ENCODE results near the gene MSH4.
"Not testable (repeated sequence)": the region's sequence is repeated elsewhere in the genome, so short reads cannot be mapped to it uniquely, and the experiment has no call there.

The MSH4 gene

DNA sequence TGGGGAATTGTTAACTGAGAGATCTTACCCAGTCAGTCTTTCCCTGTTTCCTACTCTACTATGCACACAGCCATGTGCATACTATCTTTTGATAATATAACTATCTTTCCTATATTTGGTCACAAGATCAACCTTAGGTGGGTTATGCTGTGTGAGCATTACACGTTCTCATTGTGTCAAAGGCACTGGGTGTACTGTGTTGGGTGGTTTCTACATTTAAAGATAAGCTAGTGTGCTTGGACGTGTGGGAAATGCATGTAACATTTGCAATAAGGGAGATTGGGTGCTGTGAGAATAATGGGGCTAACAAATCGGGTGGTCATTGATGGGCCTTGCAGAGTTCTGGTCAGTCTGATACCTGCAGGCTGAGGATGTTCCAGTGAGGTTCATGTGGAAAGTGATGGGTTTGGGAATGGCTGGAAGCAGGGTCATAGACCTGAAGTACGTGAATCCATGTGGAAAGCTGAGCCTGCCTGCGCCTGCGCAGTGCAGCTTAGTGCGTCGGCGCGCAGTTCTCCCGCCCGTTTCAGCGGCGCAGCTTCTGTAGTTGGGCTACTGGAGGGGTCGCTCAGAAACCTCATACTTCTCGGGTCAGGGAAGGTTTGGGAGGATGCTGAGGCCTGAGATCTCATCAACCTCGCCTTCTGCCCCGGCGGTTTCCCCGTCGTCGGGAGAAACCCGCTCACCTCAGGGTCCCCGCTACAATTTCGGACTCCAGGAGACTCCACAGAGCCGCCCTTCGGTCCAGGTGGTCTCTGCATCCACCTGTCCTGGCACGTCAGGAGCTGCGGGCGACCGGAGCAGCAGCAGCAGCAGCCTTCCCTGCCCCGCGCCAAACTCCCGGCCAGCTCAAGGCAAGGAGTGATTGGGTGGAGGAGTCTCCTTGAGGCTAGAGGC is at the start of gene MSH4:
Gene MSH4 (plus strand): TSS at position 507 of the 897 bp plus-strand sequence. CDS start 104 bp downstream, at position 611.
- Histone ChIP-seq H3K27me3 (ENCODE audit: control insufficient read depth, insufficient read depth, low read length) (no peaks in the 10 kb centered on the region), H3K4me1 (ENCODE audit: control insufficient read depth, insufficient read depth, low read length) (no peaks in the 10 kb centered on the region), H3K9ac (ENCODE audit: low read length) (no peak within 1 kb of the TSS), H3K27ac (ENCODE audit: low read depth, low read length) (no peak within 1 kb of the TSS), H3K9me3 (ENCODE audit: control insufficient read depth, insufficient read depth, low read depth, low read length) (no peaks in the 10 kb centered on the region), H3K4me3 (ENCODE audit: low read depth, low read length) (no peak within 1 kb of the TSS), H3K36me3 (ENCODE audit: control insufficient read depth, insufficient read depth, low read length) (peaks cover 68% of the 10 kb centered on the region)

DNA sequence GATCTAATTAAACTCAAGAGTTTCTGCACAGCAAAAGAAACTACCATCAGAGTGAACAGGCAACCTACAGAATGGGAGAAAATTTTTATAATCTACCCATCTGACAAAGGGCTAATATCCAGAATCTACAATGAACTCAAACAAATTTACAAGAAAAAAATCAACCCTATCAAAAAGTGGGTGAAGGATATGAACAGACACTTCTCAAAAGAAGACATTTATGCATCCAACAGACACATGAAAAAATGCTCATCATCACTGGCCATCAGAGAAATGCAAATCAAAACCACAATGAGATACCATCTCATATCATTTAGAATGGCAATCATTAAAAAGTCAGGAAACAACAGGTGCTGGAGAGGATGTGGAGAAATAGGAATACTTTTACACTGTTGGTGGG is 39.5 kb upstream of the MSH4 start:
- not testable (repeated sequence) for H3K9ac ChIP-seq (ENCODE audit: low read length); H3K27ac ChIP-seq (ENCODE audit: low read depth, low read length); H3K4me1 ChIP-seq (ENCODE audit: control insufficient read depth, insufficient read depth, low read length); H3K27me3 ChIP-seq (ENCODE audit: control insufficient read depth, insufficient read depth, low read length); H3K4me3 ChIP-seq (ENCODE audit: low read depth, low read length)
- peaks cover 20% of the 10 kb centered on the region for H3K9me3 ChIP-seq (ENCODE audit: control insufficient read depth, insufficient read depth, low read depth, low read length)
- peaks cover 42% of the 10 kb centered on the region for H3K36me3 ChIP-seq (ENCODE audit: control insufficient read depth, insufficient read depth, low read length)

DNA sequence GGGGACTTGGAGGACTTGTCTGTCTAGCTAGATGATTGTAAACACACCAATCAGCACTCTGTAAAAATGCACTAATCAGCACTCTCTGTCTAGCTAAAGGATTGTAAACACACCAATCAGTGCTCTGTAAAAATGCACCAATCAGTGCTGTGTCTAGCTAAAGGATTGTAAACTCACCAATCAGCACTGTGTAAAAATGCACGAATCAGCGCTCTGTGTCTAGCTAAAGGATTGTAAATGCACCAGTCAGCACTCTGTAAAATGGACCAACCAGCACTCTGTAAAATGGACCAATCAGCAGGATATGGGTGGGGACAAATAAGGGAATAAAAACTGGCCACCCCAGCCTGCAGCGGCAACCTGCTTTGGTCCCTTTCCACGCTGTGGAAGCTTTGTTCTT is 38.1 kb upstream of the MSH4 start:
- H3K36me3 ChIP-seq (ENCODE audit: control insufficient read depth, insufficient read depth, low read length) = peaks cover 30% of the 10 kb centered on the region
- not testable (repeated sequence) for H3K27me3 ChIP-seq (ENCODE audit: control insufficient read depth, insufficient read depth, low read length); H3K27ac ChIP-seq (ENCODE audit: low read depth, low read length); H3K4me1 ChIP-seq (ENCODE audit: control insufficient read depth, insufficient read depth, low read length); H3K9ac ChIP-seq (ENCODE audit: low read length); H3K4me3 ChIP-seq (ENCODE audit: low read depth, low read length)
- peaks cover 20% of the 10 kb centered on the region for H3K9me3 ChIP-seq (ENCODE audit: control insufficient read depth, insufficient read depth, low read depth, low read length)

- Histone ChIP-seq H3K4me3 (ENCODE audit: low read depth, low read length) (no peak overlapping the region), H3K27me3 (ENCODE audit: control insufficient read depth, insufficient read depth, low read length) (no peaks in the 10 kb centered on the region), H3K9me3 (ENCODE audit: control insufficient read depth, insufficient read depth, low read depth, low read length) (0 out of 2 replicates have a peak, but pooled peaks cover 1% of the 10 kb centered on the region), H3K4me1 (ENCODE audit: control insufficient read depth, insufficient read depth, low read length) (peaks cover 4% of the 10 kb centered on the region; the same call in 1 of the 2 replicates), H3K9ac (ENCODE audit: low read length) (no peak overlapping the region), H3K27ac (ENCODE audit: low read depth, low read length) (no peak overlapping the region), H3K36me3 (ENCODE audit: control insufficient read depth, insufficient read depth, low read length) (peaks cover 3% of the 10 kb centered on the region; the same call in 1 of the 2 replicates)
Observed at GRCh38 chr1:75764057-75764655, 32.5 kb upstream of the MSH4 start.

- Histone ChIP-seq H3K4me3 (ENCODE audit: low read depth, low read length) (no peak overlapping the region), H3K27ac (ENCODE audit: low read depth, low read length) (no peak overlapping the region), H3K9ac (ENCODE audit: low read length) (no peak overlapping the region), H3K9me3 (ENCODE audit: control insufficient read depth, insufficient read depth, low read depth, low read length) (no peaks in the 10 kb centered on the region), H3K36me3 (ENCODE audit: control insufficient read depth, insufficient read depth, low read length) (peaks cover 3% of the 10 kb centered on the region; the same call in 1 of the 2 replicates), H3K27me3 (ENCODE audit: control insufficient read depth, insufficient read depth, low read length) (no peaks in the 10 kb centered on the region), H3K4me1 (ENCODE audit: control insufficient read depth, insufficient read depth, low read length) (peaks cover 4% of the 10 kb centered on the region; the same call in 1 of the 2 replicates)
Observed at GRCh38 chr1:75765697-75766355, 30.9 kb upstream of the MSH4 start.

GRCh38 chr1:75768016-75768415 is 28.7 kb upstream of the MSH4 start:
- H3K9ac ChIP-seq (ENCODE audit: low read length) = no peak overlapping the region
- no peaks in the 10 kb centered on the region for H3K27me3 ChIP-seq (ENCODE audit: control insufficient read depth, insufficient read depth, low read length)
- H3K36me3 ChIP-seq (ENCODE audit: control insufficient read depth, insufficient read depth, low read length) = no peaks in the 10 kb centered on the region
- no peaks in the 10 kb centered on the region for H3K9me3 ChIP-seq (ENCODE audit: control insufficient read depth, insufficient read depth, low read depth, low read length)
- no peak overlapping the region for H3K27ac ChIP-seq (ENCODE audit: low read depth, low read length)
- no peak overlapping the region for H3K4me3 ChIP-seq (ENCODE audit: low read depth, low read length)
- peaks cover 4% of the 10 kb centered on the region; the same call in 1 of the 2 replicates for H3K4me1 ChIP-seq (ENCODE audit: control insufficient read depth, insufficient read depth, low read length)

DNA sequence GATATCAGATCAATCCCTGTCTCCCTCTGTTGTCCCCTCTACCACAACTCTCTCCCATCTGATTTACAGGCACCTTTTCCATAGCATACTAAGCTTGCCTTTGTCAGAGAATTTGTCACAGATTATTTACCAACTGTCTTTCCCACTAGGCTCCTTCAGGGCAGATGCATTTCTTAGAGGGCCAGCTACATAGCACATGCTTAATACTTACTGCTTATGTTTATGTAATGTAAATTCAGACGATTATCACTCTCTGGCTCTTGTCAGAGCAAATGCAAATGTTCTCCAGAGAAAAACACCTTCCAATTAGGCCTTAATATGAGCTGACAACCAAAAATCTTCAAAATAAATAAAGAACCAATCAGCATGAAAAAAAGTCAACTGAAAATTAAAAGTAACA is 25.9 kb upstream of the MSH4 start:
- Histone ChIP-seq H3K9me3 (ENCODE audit: control insufficient read depth, insufficient read depth, low read depth, low read length) (no peaks in the 10 kb centered on the region), H3K4me1 (ENCODE audit: control insufficient read depth, insufficient read depth, low read length) (peaks cover 4% of the 10 kb centered on the region; the same call in 1 of the 2 replicates), H3K27me3 (ENCODE audit: control insufficient read depth, insufficient read depth, low read length) (no peaks in the 10 kb centered on the region), H3K9ac (ENCODE audit: low read length) (no peak overlapping the region), H3K27ac (ENCODE audit: low read depth, low read length) (no peak overlapping the region), H3K4me3 (ENCODE audit: low read depth, low read length) (no peak overlapping the region), H3K36me3 (ENCODE audit: control insufficient read depth, insufficient read depth, low read length) (no peaks in the 10 kb centered on the region)

DNA sequence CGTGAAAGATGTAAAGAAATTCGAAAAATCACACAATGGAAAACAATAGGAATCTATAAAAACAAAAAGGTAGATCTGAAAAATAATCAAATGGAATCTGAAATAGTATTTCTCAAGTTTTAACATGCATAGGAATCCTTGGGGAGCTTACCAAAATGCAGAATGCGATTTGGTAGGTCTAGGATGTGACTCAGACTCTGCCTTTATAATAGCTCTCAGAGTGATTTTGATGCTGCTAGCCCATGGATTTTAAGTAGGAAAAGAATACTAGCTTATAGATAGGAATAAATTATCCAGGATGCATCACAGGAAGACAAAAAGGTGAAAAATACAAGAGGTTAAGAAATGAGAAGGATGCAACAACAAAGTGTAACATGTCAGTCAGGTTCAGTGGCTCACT is 24.7 kb upstream of the MSH4 start:
- Histone ChIP-seq H3K4me3 (ENCODE audit: low read depth, low read length) (no peak overlapping the region), H3K4me1 (ENCODE audit: control insufficient read depth, insufficient read depth, low read length) (peaks cover 4% of the 10 kb centered on the region; the same call in 1 of the 2 replicates), H3K27me3 (ENCODE audit: control insufficient read depth, insufficient read depth, low read length) (no peaks in the 10 kb centered on the region), H3K9ac (ENCODE audit: low read length) (no peak overlapping the region), H3K27ac (ENCODE audit: low read depth, low read length) (no peak overlapping the region), H3K9me3 (ENCODE audit: control insufficient read depth, insufficient read depth, low read depth, low read length) (peaks cover 4% of the 10 kb centered on the region), H3K36me3 (ENCODE audit: control insufficient read depth, insufficient read depth, low read length) (no peaks in the 10 kb centered on the region)

- peaks cover 17% of the 10 kb centered on the region for H3K9me3 ChIP-seq (ENCODE audit: control insufficient read depth, insufficient read depth, low read depth, low read length)
- H3K9ac ChIP-seq (ENCODE audit: low read length); H3K4me3 ChIP-seq (ENCODE audit: low read depth, low read length); H3K27me3 ChIP-seq (ENCODE audit: control insufficient read depth, insufficient read depth, low read length); H3K27ac ChIP-seq (ENCODE audit: low read depth, low read length); H3K36me3 ChIP-seq (ENCODE audit: control insufficient read depth, insufficient read depth, low read length); H3K4me1 ChIP-seq (ENCODE audit: control insufficient read depth, insufficient read depth, low read length): not testable (repeated sequence)
Observed at GRCh38 chr1:75777812-75778211, 18.9 kb upstream of the MSH4 start.

GRCh38 chr1:75778694-75779093 is 18.0 kb upstream of the MSH4 start:
- H3K9me3 ChIP-seq (ENCODE audit: control insufficient read depth, insufficient read depth, low read depth, low read length) = peaks cover 17% of the 10 kb centered on the region
- not testable (repeated sequence) for H3K27ac ChIP-seq (ENCODE audit: low read depth, low read length); H3K9ac ChIP-seq (ENCODE audit: low read length); H3K27me3 ChIP-seq (ENCODE audit: control insufficient read depth, insufficient read depth, low read length); H3K4me1 ChIP-seq (ENCODE audit: control insufficient read depth, insufficient read depth, low read length); H3K4me3 ChIP-seq (ENCODE audit: low read depth, low read length); H3K36me3 ChIP-seq (ENCODE audit: control insufficient read depth, insufficient read depth, low read length)

GRCh38 chr1:75780183-75780582 is 16.5 kb upstream of the MSH4 start:
- peaks cover 17% of the 10 kb centered on the region for H3K9me3 ChIP-seq (ENCODE audit: control insufficient read depth, insufficient read depth, low read depth, low read length)
- H3K9ac ChIP-seq (ENCODE audit: low read length); H3K4me3 ChIP-seq (ENCODE audit: low read depth, low read length); H3K27ac ChIP-seq (ENCODE audit: low read depth, low read length); H3K36me3 ChIP-seq (ENCODE audit: control insufficient read depth, insufficient read depth, low read length); H3K27me3 ChIP-seq (ENCODE audit: control insufficient read depth, insufficient read depth, low read length); H3K4me1 ChIP-seq (ENCODE audit: control insufficient read depth, insufficient read depth, low read length): not testable (repeated sequence)
